GM12878 (cell line): Measurements from ENCODE around the gene RARA. TPM values are rescaled to one million over a fixed set of nuclear protein-coding genes. Genes with fewer than 3 reads are reported as not detected.
"Not testable (repeated sequence)": the region's sequence is repeated elsewhere in the genome, so short reads cannot be mapped to it uniquely, and the experiment has no call there.

ENCODE experiments used
- ATAC-seq: fragments of 200-7000 bp; cut with Tn5 transposase; 3 replicates; pipeline ENCODE4 v1.9.1; 2020; ENCODE audit warnings: mild to moderate bottlenecking, moderate library complexity
- BruUV-seq: library from RNA; stranded (reverse); fragments of 400-500 nt; replicated peaks from 2 replicates; lab custom pipeline; 2021; lab: Mats Ljungman, UMichigan
- CTCF ChIA-PET: fragments of 300-600 bp; sonication (Branson Sonifier 250); formaldehyde crosslinking; extraction: SDS; loops from one replicate; lab custom pipeline; 2021; ENCODE audit warnings: inconsistent platforms; lab: Yijun Ruan, JAX
- POLR2A ChIA-PET: fragments of 350-600 bp; formaldehyde crosslinking; extraction: SDS; loops from one replicate; lab custom pipeline; 2021; ENCODE audit warnings: inconsistent platforms; lab: Charles Lee
- RAD21 ChIA-PET: fragments of 300-600 bp; sonication (Branson Sonifier 250); formaldehyde crosslinking; loops from one replicate; lab custom pipeline; 2023; ENCODE audit warnings: antibody characterized with exemption; ENCODE audit not compliant: unreplicated experiment; lab: Charles Lee
- SMC1A ChIA-PET: fragments of 300-600 bp; sonication (Branson Sonifier 250); formaldehyde crosslinking; loops from one replicate; lab custom pipeline; 2023; ENCODE audit not compliant: unreplicated experiment, uncharacterized antibody; lab: Charles Lee
- DNase-seq: peaks from one replicate; pipeline ENCODE4 v3.0.0-alpha.2; 2011; ENCODE audit warnings: low read depth, low spot score
- FAIRE-seq: peaks from 3 replicates; lab custom pipeline; 2011; peaks lifted over from hg19 to GRCh38; lab: Jason Lieb, UNC
- H2AFZ ChIP-seq: 2 replicates; pipeline ENCODE4 v1.6.0; 2011; ENCODE audit warnings: low read depth, low read length, control low read depth; ENCODE audit not compliant: control insufficient read depth
- H3K27ac ChIP-seq: 2 replicates; pipeline ENCODE4 v1.5.1; 2011; ENCODE audit warnings: control low read depth; ENCODE audit not compliant: control insufficient read depth, insufficient read depth
- H3K27me3 ChIP-seq, 2 experiments: replicated peaks in 1 of 2; 2 replicates each; pipeline versions ENCODE4 v1.6.0 to v1.6.1; 2011; ENCODE audit warnings: low read length in 1 of 2; ENCODE audit not compliant: control insufficient read depth in 2 of 2, insufficient read depth in 2 of 2
- H3K36me3 ChIP-seq, 2 experiments: 2 replicates each; pipeline ENCODE4 v1.5.1; 2011; ENCODE audit warnings: low read length in 1 of 2; ENCODE audit not compliant: control insufficient read depth in 2 of 2, insufficient read depth in 2 of 2
- H3K4me1 ChIP-seq: 2 replicates; pipeline ENCODE4 v1.6.1; 2011; ENCODE audit warnings: mild to moderate bottlenecking, low read length, moderate library complexity, mixed read lengths; ENCODE audit not compliant: control insufficient read depth, insufficient read depth
- H3K4me2 ChIP-seq: 2 replicates; pipeline ENCODE4 v1.6.0; 2011; ENCODE audit warnings: control low read depth; ENCODE audit not compliant: control insufficient read depth, insufficient read depth
- H3K4me3 ChIP-seq: fragments of 200-600 bp; sonication (generic); 2 replicates; pipeline ENCODE4 v1.5.1; 2016
- H3K79me2 ChIP-seq: 2 replicates; pipeline ENCODE4 v1.6.0; 2011; ENCODE audit warnings: low read length; ENCODE audit not compliant: control insufficient read depth, insufficient read depth
- H3K9ac ChIP-seq: 2 replicates; pipeline ENCODE4 v1.8.0; 2011; ENCODE audit warnings: low read length, control low read depth, mixed read lengths; ENCODE audit not compliant: control insufficient read depth, insufficient read depth
- H3K9me3 ChIP-seq: replicated peaks from 3 replicates; pipeline ENCODE4 v1.5.1; 2011; ENCODE audit warnings: mild to moderate bottlenecking, low read length; ENCODE audit not compliant: control insufficient read depth, insufficient read depth
- H4K20me1 ChIP-seq: 2 replicates; pipeline ENCODE4 v1.6.0; 2011; ENCODE audit not compliant: control insufficient read depth, insufficient read depth
- NFYB ChIP-seq: IDR thresholded peaks from 2 replicates; pipeline ENCODE4 v1.6.1; 2011; ENCODE audit warnings: low read depth, mild to moderate bottlenecking, low read length, improper control_type of control experiment, moderate library complexity; ENCODE audit not compliant: insufficient read depth
- WGBS: methylation state at CpG from one replicate; pipeline ENCODE4 v1.1.6; 2016; ENCODE audit warnings: low lambda C conversion rate; ENCODE audit not compliant: insufficient replicate concordance, insufficient coverage; ENCODE audit errors: missing lambda C conversion rate; 5-methylcytosine and 5-hydroxymethylcytosine counted together
- in situ Hi-C: fragments of 300-500 bp; cut with MboI; formaldehyde crosslinking; loops from 9 replicates; pipeline ENCODE4 v1.14.3; 2018; ENCODE audit warnings: mixed read lengths
- intact Hi-C: fragments of 100-400 bp; cut with micrococcal nuclease; formaldehyde crosslinking; loops from one replicate; pipeline ENCODE4 v1.14.2; 2022; ENCODE audit not compliant: unreplicated experiment
- polyA plus RNA-seq, 11 experiments: library from polyadenylated mRNA; depleted of rRNA in 4 of 11; unstranded in 6 of 11; stranded (reverse) in 5 of 11; fragments of >200 nt; fragmentation: Nextera tagmentation in 4 of 11; fragmentation: Illumina TruSeq in 1 of 11; extraction: Ambion mirVana in 4 of 11; extraction: Trizol in 1 of 11; gene quantifications; 1 replicate in 1 of 11; 2 replicates in 10 of 11; pipeline versions ENCODE4 v1.2.1 to v1.2.3, GENCODE V29; 2011 to 2016; ENCODE audit warnings: inconsistent platforms in 2 of 11, missing spikeins in 2 of 11, low read depth in 1 of 11
- total RNA-seq, 4 experiments: library from RNA; depleted of rRNA in 3 of 4; stranded (reverse); fragments of >200 nt in 3 of 4; fragmentation: Illumina TruSeq in 1 of 4; extraction: Trizol in 1 of 4; gene quantifications; 2 replicates each; pipeline versions ENCODE4 v1.2.1 to v1.2.3, GENCODE V29; 2013 to 2021

The RARA gene
- total and polyA plus RNA-seq, 10 of the 15 experiments (the other 5 are each of a cell fraction or from before 2014, with no cell fraction given), result 0.13 to 33.6 (median 13.6) TPM

GRCh38 chr17:40375786-40376185, 66.8 kb downstream of the RARA start:
- H3K36me3 ChIP-seq, H4K20me1 ChIP-seq, H3K9me3 ChIP-seq, DNase-seq, POLR2A ChIA-PET, intact Hi-C loops, in situ Hi-C loops, H3K79me2 ChIP-seq, H3K27ac ChIP-seq, BruUV-seq, H3K4me3 ChIP-seq, H2AFZ ChIP-seq, H3K27me3 ChIP-seq, H3K4me1 ChIP-seq, ATAC-seq, FAIRE-seq, H3K4me2 ChIP-seq, H3K9ac ChIP-seq: not testable (repeated sequence)
- ChIA-PET RAD21 (interaction anchor here (0.9 kb wide), 1 partner anchor 22 kb away, joined by 3 read pairs; no protein-coding TSS in a partner anchor), SMC1A (interaction anchor here (1.7 kb wide), 2 partner anchors 11 to 158 kb away, joined by 4 to 7 read pairs; no protein-coding TSS in a partner anchor), CTCF (interaction anchor here (1.9 to 2.5 kb wide), 2 partner anchors 14 to 73 kb away, joined by 4 to 5 read pairs; no protein-coding TSS in a partner anchor)
- WGBS, result 72% methylated on average over 20 of the region's 21 CpGs

- H3K36me3 ChIP-seq, FAIRE-seq, H3K27me3 ChIP-seq, intact Hi-C loops, H3K4me1 ChIP-seq, H3K4me3 ChIP-seq, in situ Hi-C loops, H3K9me3 ChIP-seq, ATAC-seq, H3K4me2 ChIP-seq, H3K9ac ChIP-seq, H4K20me1 ChIP-seq, DNase-seq, BruUV-seq, H3K27ac ChIP-seq, H2AFZ ChIP-seq, POLR2A ChIA-PET, H3K79me2 ChIP-seq: not testable (repeated sequence)
- CTCF ChIA-PET, result interaction anchor here (1.9 to 2.5 kb wide), 2 partner anchors 14 to 74 kb away, joined by 4 to 5 read pairs; no protein-coding TSS in a partner anchor
- peak; percentile 28; the same call in 1 of the 2 replicates for TF ChIP-seq NFYB
- SMC1A ChIA-PET, result interaction anchor here (1.0 to 1.7 kb wide), 2 partner anchors 11 to 74 kb away, joined by 3 to 7 read pairs; no protein-coding TSS in a partner anchor
- 69% methylated on average over 6 of the region's 6 CpGs for WGBS
- RAD21 ChIA-PET, result interaction anchor here (0.6 kb wide), 1 partner anchor 77 kb away, joined by 3 read pairs; no protein-coding TSS in a partner anchor
Observed at GRCh38 chr17:40376541-40376940, 67.6 kb downstream of the RARA start.
